Muscle of leg (tissue), 11 donors: ENCODE data around the gene TIFAB. TPM values are rescaled to one million over a fixed set of nuclear protein-coding genes. Genes with fewer than 3 reads are reported as not detected.

Source experiments
- DNase-seq: peaks from one replicate; pipeline ENCODE4 v3.0.0; 2013
- H3K27ac ChIP-seq: one replicate; pipeline ENCODE4 v1.5.1; 2013; ENCODE audit warnings: mild to moderate bottlenecking, low read length, control low read depth
- H3K27me3 ChIP-seq: one replicate; pipeline ENCODE4 v1.6.1; 2013; ENCODE audit warnings: low read length; ENCODE audit not compliant: control insufficient read depth, insufficient read depth
- H3K36me3 ChIP-seq: one replicate; pipeline ENCODE4 v1.6.1; 2013; ENCODE audit warnings: low read length; ENCODE audit not compliant: control insufficient read depth, insufficient read depth
- H3K4me1 ChIP-seq: one replicate; pipeline ENCODE4 v1.6.1; 2013; ENCODE audit warnings: low read length; ENCODE audit not compliant: control insufficient read depth, insufficient read depth
- H3K4me3 ChIP-seq: one replicate; pipeline ENCODE4 v1.5.1; 2013; ENCODE audit warnings: low read length, control low read depth
- H3K9me3 ChIP-seq: replicated peaks from 2 replicates; pipeline ENCODE4 v1.6.1; 2013; ENCODE audit warnings: low read depth, low read length; ENCODE audit not compliant: control insufficient read depth
- WGBS: methylation state at CpG from one replicate; pipeline ENCODE4 v1.1.5; 2013; ENCODE audit warnings: missing lambda C conversion rate; ENCODE audit not compliant: insufficient coverage; 5-methylcytosine and 5-hydroxymethylcytosine counted together
- polyA plus RNA-seq, 8 donors: library from polyadenylated mRNA; unstranded; fragments of 120-200 nt; gene quantifications; one replicate each; pipeline versions ENCODE4 v1.2.1 to v1.2.3, GENCODE V29; 2013; ENCODE audit warnings: inconsistent platforms in 1 of 8, low replicate concordance in 1 of 8; ENCODE audit not compliant: insufficient read length in 8 of 8, insufficient read depth in 1 of 8
- total RNA-seq: library from RNA; stranded (reverse); fragments of 120-200 nt; gene quantifications from one replicate; pipeline ENCODE4 v1.2.4, GENCODE V29; 2013

TIFAB gene
- total and polyA plus RNA-seq, 9 donors, result 0.05 to 0.33 (median 0.20) TPM

GRCh38 chr5:135468541-135468940 lies 16.4 kb upstream of the TIFAB start:
- WGBS, result no CpG with 5 or more reads among the region's 2 CpGs
- H3K27me3 ChIP-seq, result peaks cover 66% of the 10 kb centered on the region
- no peak for DNase-seq

GRCh38 chr5:135467871-135468485 lies 15.8 kb upstream of the TIFAB start:
- no peak for DNase-seq
- peaks cover 4% of the 10 kb centered on the region for H3K4me1 ChIP-seq
- H3K27me3 ChIP-seq, result peaks cover 66% of the 10 kb centered on the region
- H3K9me3 ChIP-seq, result no peaks in the 10 kb centered on the region
- 83% methylated on average over 3 of the region's 4 CpGs for WGBS
- no peak overlapping the region for H3K4me3 ChIP-seq
- H3K27ac ChIP-seq, result no peak overlapping the region
- no peaks in the 10 kb centered on the region for H3K36me3 ChIP-seq

More at GRCh38 chr5:135468541-135468940, 16.4 kb upstream of the TIFAB start:
- Histone ChIP-seq H3K4me3 (no peak overlapping the region), H3K4me1 (peaks cover 4% of the 10 kb centered on the region), H3K27ac (no peak overlapping the region), H3K9me3 (no peaks in the 10 kb centered on the region), H3K36me3 (no peaks in the 10 kb centered on the region)

GRCh38 chr5:135467051-135467625 lies 15.0 kb upstream of the TIFAB start:
- H3K27me3 ChIP-seq, result peaks cover 66% of the 10 kb centered on the region
- H3K4me1 ChIP-seq, result peaks cover 4% of the 10 kb centered on the region
- H3K9me3 ChIP-seq, result no peaks in the 10 kb centered on the region
- no peak overlapping the region for H3K27ac ChIP-seq
- H3K4me3 ChIP-seq, result no peak overlapping the region
- no peak for DNase-seq
- WGBS, result 82% methylated on average over 8 of the region's 15 CpGs
- H3K36me3 ChIP-seq, result no peaks in the 10 kb centered on the region

GRCh38 chr5:135466178-135467050 lies 14.3 kb upstream of the TIFAB start:
- peak; percentile 81 for DNase-seq
- 12% methylated on average over 42 of the region's 43 CpGs for WGBS
- H3K36me3 ChIP-seq, result no peaks in the 10 kb centered on the region
- H3K27me3 ChIP-seq, result peaks cover 65% of the 10 kb centered on the region
- peaks cover 4% of the 10 kb centered on the region for H3K4me1 ChIP-seq
- no peaks in the 10 kb centered on the region for H3K9me3 ChIP-seq
- no peak overlapping the region for H3K4me3 ChIP-seq
- H3K27ac ChIP-seq, result no peak overlapping the region

GRCh38 chr5:135465391-135466122 lies 13.4 kb upstream of the TIFAB start:
- H3K36me3 ChIP-seq, result no peaks in the 10 kb centered on the region
- peaks cover 4% of the 10 kb centered on the region for H3K4me1 ChIP-seq
- no peak overlapping the region for H3K27ac ChIP-seq
- peaks cover 63% of the 10 kb centered on the region for H3K27me3 ChIP-seq
- 59% methylated on average over 8 of the region's 12 CpGs for WGBS
- H3K4me3 ChIP-seq, result no peak overlapping the region
- DNase-seq, result no peak
- no peaks in the 10 kb centered on the region for H3K9me3 ChIP-seq

- Histone ChIP-seq H3K27ac (no peak overlapping the region), H3K4me3 (no peak overlapping the region), H3K9me3 (no peaks in the 10 kb centered on the region), H3K27me3 (peaks cover 73% of the 10 kb centered on the region), H3K4me1 (peaks cover 13% of the 10 kb centered on the region), H3K36me3 (no peaks in the 10 kb centered on the region)
- peak; percentile 60 for DNase-seq
- 9% methylated on average over 5 of the region's 6 CpGs for WGBS
Measured at GRCh38 chr5:135462304-135462703, 10.2 kb upstream of the TIFAB start.

- Histone ChIP-seq H3K36me3 (no peaks in the 10 kb centered on the region), H3K27ac (no peak overlapping the region), H3K4me1 (peaks cover 13% of the 10 kb centered on the region), H3K9me3 (no peaks in the 10 kb centered on the region), H3K27me3 (peaks cover 71% of the 10 kb centered on the region), H3K4me3 (no peak overlapping the region)
- WGBS, result 35% methylated on average over 2 of the region's 7 CpGs
- peak; percentile 84 for DNase-seq
Measured at GRCh38 chr5:135461481-135462151, 9.5 kb upstream of the TIFAB start.

- H3K27me3 ChIP-seq, result peaks cover 69% of the 10 kb centered on the region
Measured at GRCh38 chr5:135460246-135461033, 8.3 kb upstream of the TIFAB start.

GRCh38 chr5:135458921-135459331 lies 6.8 kb upstream of the TIFAB start:
- WGBS, result 67% methylated on average over 4 of the region's 5 CpGs
- Histone ChIP-seq H3K9me3 (no peaks in the 10 kb centered on the region), H3K36me3 (no peaks in the 10 kb centered on the region), H3K4me3 (no peak overlapping the region), H3K4me1 (peaks cover 9% of the 10 kb centered on the region), H3K27me3 (peaks cover 62% of the 10 kb centered on the region), H3K27ac (no peak overlapping the region)
- DNase-seq, result no peak

More at GRCh38 chr5:135460246-135461033, 8.3 kb upstream of the TIFAB start:
- no peaks in the 10 kb centered on the region for H3K36me3 ChIP-seq
- WGBS, result 67% methylated on average over 8 of the region's 11 CpGs
- no peak overlapping the region for H3K4me3 ChIP-seq
- no peaks in the 10 kb centered on the region for H3K9me3 ChIP-seq
- no peak for DNase-seq
- H3K4me1 ChIP-seq, result peaks cover 9% of the 10 kb centered on the region
- H3K27ac ChIP-seq, result no peak overlapping the region
